Spleen (tissue), 7 donors: ENCODE results near the gene ANXA8L1.

Source experiments
- CTCF ChIP-seq, 11 experiments: fragments of 200-600 bp in 7 of 11; fragments of 450-650 bp in 4 of 11; sonication (generic) in 4 of 11; IDR thresholded peaks in 8 of 11; conservative IDR thresholded peaks in 3 of 11; 1 replicate in 7 of 11; 2 replicates in 4 of 11; pipeline versions ENCODE4 v1.4.0 to v1.8.0; 2016 to 2021; ENCODE audit warnings: antibody characterized with exemption in 11 of 11, inconsistent platforms in 4 of 11, mild to moderate bottlenecking in 1 of 11
- POLR2A ChIP-seq, 3 donors: fragments of 450-650 bp; IDR thresholded peaks; one replicate each; pipeline ENCODE4 v1.5.1; 2017; ENCODE audit warnings: antibody characterized with exemption in 3 of 3, mild to moderate bottlenecking in 1 of 3
- donor health status: DM: no; HTN: no; CAD: no; lungs with moderate emphysema.
- donor health status: DM: no; HTN: no; CAD: no.
- donor health status: DM: no; HTN: no; CAD: no.

DNA sequence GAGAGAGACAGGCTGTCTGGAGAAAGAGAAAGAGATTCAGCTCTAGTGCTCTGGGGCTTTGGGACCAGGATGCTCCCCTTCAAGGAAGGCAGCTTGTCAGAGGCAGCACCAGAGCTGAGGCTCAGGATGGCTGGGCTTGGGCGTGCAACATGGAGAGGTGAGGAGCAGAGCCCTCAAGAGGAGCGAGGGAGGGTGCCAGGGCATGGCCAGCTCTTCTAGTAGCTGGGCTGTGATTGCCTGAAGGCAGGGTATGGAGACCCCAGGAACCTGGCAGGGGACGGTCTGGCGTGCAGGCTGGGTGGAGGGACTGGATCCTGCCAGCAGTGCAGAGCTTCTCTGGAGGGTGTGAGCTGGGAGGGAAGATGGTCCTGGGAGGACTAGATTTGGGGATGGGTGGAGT, 48.6 kb upstream of the ANXA8L1 start:
- no peak for TF ChIP-seq CTCF (IDR thresholded peaks at IDR 0.05 in 8 of 11, conservative IDR thresholded peaks at IDR 0.05 in 3 of 11)
- TF ChIP-seq POLR2A (IDR thresholded peaks at IDR 0.05), result no peak
